HepG2 (cell line): ENCODE measurements around the gene ERCC6. TPM values are rescaled to one million over a fixed set of nuclear protein-coding genes. Genes with fewer than 3 reads are reported as not detected.

Experiments
- ATAC-seq: fragments of 200-7000 bp; cut with Tn5 transposase; 3 replicates; pipeline ENCODE4 v1.9.1; 2020; ENCODE audit warnings: mild to moderate bottlenecking, moderate library complexity
- BruUV-seq: library from RNA; stranded (reverse); fragments of 400-500 nt; replicated peaks from 2 replicates; lab custom pipeline; 2021; lab: Mats Ljungman, UMichigan
- CTCF ChIA-PET: fragments of 300-600 bp; formaldehyde crosslinking; extraction: SDS; loops from one replicate; lab custom pipeline; 2021; ENCODE audit warnings: low total read pairs, inconsistent platforms, low intra/inter-chr PET ratio; lab: Yijun Ruan, JAX
- POLR2A ChIA-PET: fragments of 350-600 bp; sonication (Branson Sonifier 250); formaldehyde crosslinking; loops from one replicate; lab custom pipeline; 2020; ENCODE audit warnings: antibody characterized with exemption, inconsistent platforms; lab: Yijun Ruan, JAX
- DNase-seq: peaks from one replicate; pipeline ENCODE4 v3.0.0-alpha.2; 2015; ENCODE audit warnings: low spot score
- FAIRE-seq: peaks from 3 replicates; lab custom pipeline; 2011; peaks lifted over from hg19 to GRCh38; lab: Jason Lieb, UNC
- H2AFZ ChIP-seq: one replicate; pipeline ENCODE4 v1.6.1; 2011; ENCODE audit warnings: low read length, inconsistent platforms
- H3K27ac ChIP-seq: fragments of 300-600 bp; 3 replicates; pipeline ENCODE4 v1.8.0; 2011; ENCODE audit warnings: mixed run types, mild to moderate bottlenecking, mixed read lengths, low read length, inconsistent platforms; ENCODE audit not compliant: insufficient read depth; ENCODE audit errors: extremely low read length
- H3K27me3 ChIP-seq, 2 experiments: fragments of 200-600 bp in 1 of 2; 2 replicates in 1 of 2; 3 replicates in 1 of 2; pipeline versions ENCODE4 v1.6.0 to v1.8.0; 2011; ENCODE audit warnings: low read length in 2 of 2, mild to moderate bottlenecking in 2 of 2, moderate library complexity in 2 of 2, inconsistent platforms in 1 of 2; ENCODE audit not compliant: insufficient read depth in 2 of 2, control insufficient read depth in 1 of 2
- H3K36me3 ChIP-seq, 2 experiments: fragments of 200-600 bp in 1 of 2; replicated peaks in 1 of 2; 2 replicates in 1 of 2; 3 replicates in 1 of 2; pipeline versions ENCODE4 v1.5.1 to v1.8.0; 2011; ENCODE audit warnings: low read length in 2 of 2, inconsistent platforms in 1 of 2; ENCODE audit not compliant: insufficient read depth in 2 of 2, control insufficient read depth in 1 of 2
- H3K4me1 ChIP-seq: 2 replicates; pipeline ENCODE4 v1.5.1; 2012; ENCODE audit warnings: low read length, inconsistent platforms; ENCODE audit not compliant: insufficient read depth
- H3K4me2 ChIP-seq: 2 replicates; pipeline ENCODE4 v1.6.0; 2011; ENCODE audit warnings: low read depth, low read length, inconsistent platforms
- H3K4me3 ChIP-seq, 3 experiments: fragments of 200-600 bp in 1 of 3; sonication (generic), shearing (Covaris generic) in 1 of 3; replicated peaks in 1 of 3; 2 replicates each; pipeline ENCODE4 v1.5.1; 2011 to 2016; ENCODE audit warnings: low read length in 3 of 3, inconsistent platforms in 2 of 3, low read depth in 2 of 3, mild to moderate bottlenecking in 2 of 3, control low read depth in 1 of 3, mixed read lengths in 1 of 3; ENCODE audit not compliant: insufficient read depth in 1 of 3
- H3K79me2 ChIP-seq: one replicate; pipeline ENCODE4 v1.6.1; 2011; ENCODE audit warnings: low read length, inconsistent platforms; ENCODE audit not compliant: insufficient read depth
- H3K9ac ChIP-seq: 2 replicates; pipeline ENCODE4 v1.6.0; 2011; ENCODE audit warnings: mild to moderate bottlenecking, low read depth, low read length, inconsistent platforms; ENCODE audit not compliant: insufficient read depth
- H3K9me3 ChIP-seq: 2 replicates; pipeline ENCODE4 v1.5.1; 2012; ENCODE audit warnings: mild to moderate bottlenecking, low read length
- H4K20me1 ChIP-seq: 2 replicates; pipeline ENCODE4 v1.6.0; 2011; ENCODE audit warnings: inconsistent platforms, mild to moderate bottlenecking, low read length, moderate library complexity; ENCODE audit not compliant: insufficient read depth
- ARNTL ChIP-seq: sonication (generic); formaldehyde crosslinking; IDR thresholded peaks from 2 replicates; pipeline ENCODE4 v1.4.0; 2020; ENCODE audit warnings: mild to moderate bottlenecking, missing genetic modification reagents
- HMGA1 ChIP-seq: sonication (generic); formaldehyde crosslinking; conservative IDR thresholded peaks from 2 replicates; pipeline ENCODE4 v1.4.0; 2020; ENCODE audit warnings: missing genetic modification reagents
- MTF1 ChIP-seq: sonication (generic); formaldehyde crosslinking; IDR thresholded peaks from 2 replicates; pipeline ENCODE4 v1.5.0; 2020; ENCODE audit warnings: missing genetic modification reagents
- NCOA2 ChIP-seq: sonication (generic); formaldehyde crosslinking; IDR thresholded peaks from 2 replicates; pipeline ENCODE4 v1.8.0; 2022; ENCODE audit warnings: inconsistent platforms
- NCOA5 ChIP-seq: sonication (generic); formaldehyde crosslinking; IDR thresholded peaks from 2 replicates; pipeline ENCODE4 v1.4.0; 2020; ENCODE audit warnings: missing genetic modification reagents
- YEATS2 ChIP-seq: sonication (generic); formaldehyde crosslinking; IDR thresholded peaks from 2 replicates; pipeline ENCODE4 v1.4.0; 2020; ENCODE audit warnings: missing genetic modification reagents, borderline replicate concordance
- ZNF24 ChIP-seq: fragments of 450-650 bp; IDR thresholded peaks from 2 replicates; pipeline ENCODE4 v1.6.1; 2017; ENCODE audit warnings: antibody characterized with exemption, mild to moderate bottlenecking
- ZNF274 ChIP-seq: sonication (generic); formaldehyde crosslinking; IDR thresholded peaks from 2 replicates; pipeline ENCODE4 v1.5.1; 2020; ENCODE audit warnings: mild to moderate bottlenecking, missing genetic modification reagents
- ZNF326 ChIP-seq: sonication (generic); formaldehyde crosslinking; IDR thresholded peaks from 2 replicates; pipeline ENCODE4 v1.4.0; 2020; ENCODE audit warnings: missing genetic modification reagents, borderline replicate concordance
- WGBS: methylation state at CpG from one replicate; pipeline ENCODE4 v1.1.6; 2017; ENCODE audit warnings: low lambda C conversion rate; 5-methylcytosine and 5-hydroxymethylcytosine counted together
- in situ Hi-C: cut with HindIII; loops from 2 replicates; pipeline ENCODE4 v1.10.0; 2017; ENCODE audit warnings: low pct_unique_long_range_greater_than_20kb; ENCODE audit not compliant: extremely low pct_ligation_motif_present
- intact Hi-C: fragments of 100-400 bp; cut with micrococcal nuclease; formaldehyde crosslinking; loops from one replicate; pipeline ENCODE4 v1.10.0; 2022; ENCODE audit not compliant: unreplicated experiment
- polyA plus RNA-seq, 8 experiments: library from polyadenylated mRNA; depleted of rRNA in 3 of 8; stranded (reverse) in 7 of 8; unstranded in 1 of 8; fragments of >200 nt; fragmentation: Illumina TruSeq in 4 of 8; extraction: Trizol in 4 of 8; gene quantifications; 2 replicates each; pipeline versions ENCODE4 v1.2.1 to v1.2.3, GENCODE V29; 2011 to 2016; ENCODE audit warnings: low read depth in 4 of 8, missing spikeins in 1 of 8, mixed read lengths in 1 of 8; ENCODE audit not compliant: insufficient read depth in 1 of 8
- total RNA-seq, 5 experiments: library from RNA; depleted of rRNA; stranded (reverse); fragments of >200 nt; fragmentation: Illumina TruSeq; extraction: Trizol; gene quantifications; 2 replicates each; pipeline ENCODE4 v1.2.3, GENCODE V29; 2016; ENCODE audit warnings: low read depth in 1 of 5
- TF ChIP-seq, protein P1 (sequence below): sonication (generic); formaldehyde crosslinking; conservative IDR thresholded peaks from 2 replicates; pipeline ENCODE4 v1.8.1; 2023; ENCODE audit warnings: missing genetic modification reagents
- TF ChIP-seq, protein P2 (sequence below): sonication (generic); formaldehyde crosslinking; IDR thresholded peaks from 2 replicates; pipeline ENCODE4 v1.8.0; 2022; ENCODE audit warnings: missing genetic modification reagents, mild to moderate bottlenecking, inconsistent platforms, borderline replicate concordance
- TF ChIP-seq, protein P3 (sequence below): sonication (generic); formaldehyde crosslinking; IDR thresholded peaks from 2 replicates; pipeline ENCODE4 v1.9.0; 2021; ENCODE audit warnings: missing genetic modification reagents, borderline replicate concordance
- TF ChIP-seq, protein P4 (sequence below): sonication (generic); formaldehyde crosslinking; conservative IDR thresholded peaks from 2 replicates; pipeline ENCODE4 v1.5.0; 2020; ENCODE audit warnings: missing genetic modification reagents

Gene ERCC6
- total and polyA plus RNA-seq, 2 of the 13 experiments (the other 11 are each of a cell fraction or from before 2014, with no cell fraction given), result 5.1 to 9.8 TPM

DNA sequence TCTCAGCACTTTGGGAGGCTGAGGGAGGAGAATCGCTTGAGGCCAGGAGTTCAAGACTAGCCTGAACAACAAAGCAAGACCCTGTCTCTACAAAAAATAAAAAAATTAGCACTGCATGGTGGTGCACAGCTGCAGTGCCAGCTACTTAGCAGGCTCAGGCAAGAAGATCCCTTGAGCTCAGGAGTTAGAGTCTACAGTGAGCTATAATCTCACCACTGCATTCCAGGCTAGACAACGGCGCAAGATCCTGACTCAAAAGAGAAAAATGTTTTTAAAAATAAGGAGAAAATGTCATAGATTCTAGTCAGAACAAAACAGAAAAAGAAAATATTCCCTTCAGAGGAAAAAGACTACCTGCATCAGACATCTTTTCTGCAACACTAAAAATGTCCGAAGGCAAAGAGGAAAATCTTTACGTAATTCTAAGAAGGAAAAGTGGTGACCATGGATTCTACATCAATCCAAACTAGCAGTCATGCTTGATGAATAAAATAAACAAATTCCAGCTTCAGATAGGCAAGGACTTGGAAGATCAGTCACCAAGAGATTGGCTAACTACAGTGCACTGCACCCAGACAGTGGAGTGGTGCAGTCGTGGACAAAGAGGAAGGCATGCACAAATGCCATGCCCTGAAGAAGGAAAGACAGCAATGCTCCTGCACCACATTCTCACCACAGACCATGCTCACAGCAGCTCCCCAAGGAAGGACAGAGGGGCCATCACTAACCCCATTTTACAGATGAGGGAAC is 54.3 kb downstream of the ERCC6 start:
- ChIA-PET POLR2A (no interaction called here), CTCF (no interaction called here)
- H3K27ac ChIP-seq, result no peak overlapping the region
- in situ Hi-C loops (no loop called here), intact Hi-C loops (no loop called here)
- no peak overlapping the region for H3K9ac ChIP-seq
- no peaks in the 10 kb centered on the region for H3K4me1 ChIP-seq
- no peaks in the 10 kb centered on the region for H3K79me2 ChIP-seq
- ATAC-seq (no peak), FAIRE-seq (no peak), DNase-seq (no peak)
- TF ChIP-seq NCOA2 (CRISPR knock-in tag), result no peak
- no peak for TF ChIP-seq NCOA5 (CRISPR knock-in tag)
- no peak for TF ChIP-seq ZNF326 (CRISPR knock-in tag)
- no peak for TF ChIP-seq HMGA1 (CRISPR knock-in tag)
- TF ChIP-seq MTF1 (CRISPR knock-in tag), result no peak
- TF ChIP-seq, protein P1, sequence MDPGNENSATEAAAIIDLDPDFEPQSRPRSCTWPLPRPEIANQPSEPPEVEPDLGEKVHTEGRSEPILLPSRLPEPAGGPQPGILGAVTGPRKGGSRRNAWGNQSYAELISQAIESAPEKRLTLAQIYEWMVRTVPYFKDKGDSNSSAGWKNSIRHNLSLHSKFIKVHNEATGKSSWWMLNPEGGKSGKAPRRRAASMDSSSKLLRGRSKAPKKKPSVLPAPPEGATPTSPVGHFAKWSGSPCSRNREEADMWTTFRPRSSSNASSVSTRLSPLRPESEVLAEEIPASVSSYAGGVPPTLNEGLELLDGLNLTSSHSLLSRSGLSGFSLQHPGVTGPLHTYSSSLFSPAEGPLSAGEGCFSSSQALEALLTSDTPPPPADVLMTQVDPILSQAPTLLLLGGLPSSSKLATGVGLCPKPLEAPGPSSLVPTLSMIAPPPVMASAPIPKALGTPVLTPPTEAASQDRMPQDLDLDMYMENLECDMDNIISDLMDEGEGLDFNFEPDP (CRISPR knock-in tag), result no peak
- TF ChIP-seq ZNF274 (CRISPR knock-in tag), result no peak
- no peak for TF ChIP-seq ARNTL (CRISPR knock-in tag)
- TF ChIP-seq, protein P2, sequence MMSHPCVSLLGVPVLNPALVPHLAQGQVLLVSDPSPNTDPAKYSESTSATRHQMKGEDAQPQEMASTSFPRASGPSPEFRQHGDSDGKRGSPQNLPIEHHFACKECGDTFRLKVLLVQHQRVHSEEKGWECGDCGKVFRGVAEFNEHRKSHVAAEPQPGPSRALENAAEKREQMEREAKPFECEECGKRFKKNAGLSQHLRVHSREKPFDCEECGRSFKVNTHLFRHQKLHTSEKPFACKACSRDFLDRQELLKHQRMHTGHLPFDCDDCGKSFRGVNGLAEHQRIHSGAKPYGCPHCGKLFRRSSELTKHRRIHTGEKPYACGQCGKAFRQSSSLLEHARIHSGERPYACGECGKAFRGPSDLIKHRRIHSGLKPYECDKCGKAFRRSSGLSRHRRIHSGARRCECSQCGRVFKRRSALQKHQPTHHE, result no peak
- TF ChIP-seq ZNF24, result no peak
- TF ChIP-seq, protein P3, sequence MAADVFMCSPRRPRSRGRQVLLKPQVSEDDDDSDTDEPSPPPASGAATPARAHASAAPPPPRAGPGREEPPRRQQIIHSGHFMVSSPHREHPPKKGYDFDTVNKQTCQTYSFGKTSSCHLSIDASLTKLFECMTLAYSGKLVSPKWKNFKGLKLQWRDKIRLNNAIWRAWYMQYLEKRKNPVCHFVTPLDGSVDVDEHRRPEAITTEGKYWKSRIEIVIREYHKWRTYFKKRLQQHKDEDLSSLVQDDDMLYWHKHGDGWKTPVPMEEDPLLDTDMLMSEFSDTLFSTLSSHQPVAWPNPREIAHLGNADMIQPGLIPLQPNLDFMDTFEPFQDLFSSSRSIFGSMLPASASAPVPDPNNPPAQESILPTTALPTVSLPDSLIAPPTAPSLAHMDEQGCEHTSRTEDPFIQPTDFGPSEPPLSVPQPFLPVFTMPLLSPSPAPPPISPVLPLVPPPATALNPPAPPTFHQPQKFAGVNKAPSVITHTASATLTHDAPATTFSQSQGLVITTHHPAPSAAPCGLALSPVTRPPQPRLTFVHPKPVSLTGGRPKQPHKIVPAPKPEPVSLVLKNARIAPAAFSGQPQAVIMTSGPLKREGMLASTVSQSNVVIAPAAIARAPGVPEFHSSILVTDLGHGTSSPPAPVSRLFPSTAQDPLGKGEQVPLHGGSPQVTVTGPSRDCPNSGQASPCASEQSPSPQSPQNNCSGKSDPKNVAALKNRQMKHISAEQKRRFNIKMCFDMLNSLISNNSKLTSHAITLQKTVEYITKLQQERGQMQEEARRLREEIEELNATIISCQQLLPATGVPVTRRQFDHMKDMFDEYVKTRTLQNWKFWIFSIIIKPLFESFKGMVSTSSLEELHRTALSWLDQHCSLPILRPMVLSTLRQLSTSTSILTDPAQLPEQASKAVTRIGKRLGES (CRISPR knock-in tag), result no peak
- no peak for TF ChIP-seq YEATS2
- TF ChIP-seq, protein P4, sequence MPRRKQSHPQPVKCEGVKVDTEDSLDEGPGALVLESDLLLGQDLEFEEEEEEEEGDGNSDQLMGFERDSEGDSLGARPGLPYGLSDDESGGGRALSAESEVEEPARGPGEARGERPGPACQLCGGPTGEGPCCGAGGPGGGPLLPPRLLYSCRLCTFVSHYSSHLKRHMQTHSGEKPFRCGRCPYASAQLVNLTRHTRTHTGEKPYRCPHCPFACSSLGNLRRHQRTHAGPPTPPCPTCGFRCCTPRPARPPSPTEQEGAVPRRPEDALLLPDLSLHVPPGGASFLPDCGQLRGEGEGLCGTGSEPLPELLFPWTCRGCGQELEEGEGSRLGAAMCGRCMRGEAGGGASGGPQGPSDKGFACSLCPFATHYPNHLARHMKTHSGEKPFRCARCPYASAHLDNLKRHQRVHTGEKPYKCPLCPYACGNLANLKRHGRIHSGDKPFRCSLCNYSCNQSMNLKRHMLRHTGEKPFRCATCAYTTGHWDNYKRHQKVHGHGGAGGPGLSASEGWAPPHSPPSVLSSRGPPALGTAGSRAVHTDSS (CRISPR knock-in tag), result no peak
- WGBS, result 92% methylated on average over 6 of the region's 6 CpGs
- H4K20me1 ChIP-seq, result no peaks in the 10 kb centered on the region
- no peak overlapping the region for H2AFZ ChIP-seq
- H3K9me3 ChIP-seq, result no peaks in the 10 kb centered on the region
- no peak overlapping the region for H3K4me3 ChIP-seq
- no peaks in the 10 kb centered on the region; a peak in 2 of 5 replicates for H3K36me3 ChIP-seq
- no peaks in the 10 kb centered on the region for H3K27me3 ChIP-seq
- BruUV-seq, result no TSS peak
- no peak overlapping the region for H3K4me2 ChIP-seq
